Heart left ventricle (tissue), 13 donors: ENCODE measurements around the gene TRIM14.

ENCODE experiments used
- POLR2A ChIP-seq, 2 donors: fragments of 450-650 bp; IDR thresholded peaks; one replicate each; pipeline ENCODE4 v1.6.1; 2017; ENCODE audit warnings: antibody characterized with exemption in 2 of 2, mild to moderate bottlenecking in 2 of 2, moderate library complexity in 2 of 2
- TF ChIP-seq, protein P1 (sequence below), 12 donors: fragments of 200-600 bp; sonication (generic) in 4 of 12; IDR thresholded peaks; one replicate each; pipeline versions ENCODE4 v1.5.0 to v1.8.0; 2018 to 2022; ENCODE audit warnings: antibody characterized with exemption in 12 of 12, mild to moderate bottlenecking in 5 of 12
- donor health status: ischemic (EF 13 %, LVEDD 7.1; RV severe dilation, severe dysfunction).
- donor health status: DM: no; HTN: yes; CAD: no.
- donor health status: DM: no; HTN: no; CAD: no.
- donor health status: ischemic (EF 25% LVEDD 6.9; RV normal size, moderate dysfunction).
- donor health status: ischemic (EF 25% LVEDD 5.7; RV mildly dilated, moderate dysfunction).
- donor health status: ischemic (EF 35%, LVEDD 5.7; RV mildly dilated, moderate dysfunction).
- donor health status: nonischemic (EF 11% LVEDD 7.7; RV severe dilation, severe dysfunction).
- donor health status: DM: yes; HTN: yes; CAD: no.
- donor health status: PGD.
- donor health status: ischemic (EF 29% LVEDD 5.4; RV normal size, mild dysfunction).
- donor health status: nonischemic (EF 23%, LVEDD 6.1; RV moderate dilation, normal function).

DNA sequence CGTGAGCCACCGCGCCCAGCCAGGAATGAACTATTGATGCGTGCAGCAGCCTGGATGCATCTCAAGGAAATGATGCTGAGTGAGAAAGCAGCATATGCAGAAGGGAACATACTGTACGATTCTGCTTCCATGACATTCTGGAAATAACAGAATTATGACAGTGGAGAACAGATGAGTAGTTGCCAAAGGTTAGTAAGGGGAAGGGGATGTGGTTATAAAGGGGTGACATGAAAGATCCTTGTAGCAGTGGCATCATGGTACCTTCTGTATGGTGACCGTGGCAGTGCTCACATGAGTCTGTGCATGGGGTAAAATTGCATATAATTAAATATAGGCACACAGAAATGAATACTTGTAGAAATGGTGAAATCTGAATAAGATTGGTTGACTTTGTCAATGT lies 49.5 kb downstream of the TRIM14 start:
- TF ChIP-seq POLR2A (IDR thresholded peaks at IDR 0.05): no peak
- TF ChIP-seq, protein P1, sequence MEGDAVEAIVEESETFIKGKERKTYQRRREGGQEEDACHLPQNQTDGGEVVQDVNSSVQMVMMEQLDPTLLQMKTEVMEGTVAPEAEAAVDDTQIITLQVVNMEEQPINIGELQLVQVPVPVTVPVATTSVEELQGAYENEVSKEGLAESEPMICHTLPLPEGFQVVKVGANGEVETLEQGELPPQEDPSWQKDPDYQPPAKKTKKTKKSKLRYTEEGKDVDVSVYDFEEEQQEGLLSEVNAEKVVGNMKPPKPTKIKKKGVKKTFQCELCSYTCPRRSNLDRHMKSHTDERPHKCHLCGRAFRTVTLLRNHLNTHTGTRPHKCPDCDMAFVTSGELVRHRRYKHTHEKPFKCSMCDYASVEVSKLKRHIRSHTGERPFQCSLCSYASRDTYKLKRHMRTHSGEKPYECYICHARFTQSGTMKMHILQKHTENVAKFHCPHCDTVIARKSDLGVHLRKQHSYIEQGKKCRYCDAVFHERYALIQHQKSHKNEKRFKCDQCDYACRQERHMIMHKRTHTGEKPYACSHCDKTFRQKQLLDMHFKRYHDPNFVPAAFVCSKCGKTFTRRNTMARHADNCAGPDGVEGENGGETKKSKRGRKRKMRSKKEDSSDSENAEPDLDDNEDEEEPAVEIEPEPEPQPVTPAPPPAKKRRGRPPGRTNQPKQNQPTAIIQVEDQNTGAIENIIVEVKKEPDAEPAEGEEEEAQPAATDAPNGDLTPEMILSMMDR (IDR thresholded peaks at IDR 0.05): no peak
